ENCODE data around the gene ARRDC1. TPM values are rescaled to one million over a fixed set of nuclear protein-coding genes. Genes with fewer than 3 reads are reported as not detected.

Gene ARRDC1
- total and polyA plus RNA-seq, 9 of the 15 experiments (the other 6 are each of a cell fraction or from before 2014, with no cell fraction given) = 0.21 to 45.3 (median 18.6) TPM

- TF ChIP-seq ELK1 (CRISPR knock-in tag; IDR thresholded peaks at IDR 0.05) = no peak
- no peak for TF ChIP-seq FOXP1 (CRISPR knock-in tag; IDR thresholded peaks at IDR 0.05)
- TF ChIP-seq CBX1 (IDR thresholded peaks at IDR 0.05; ENCODE audit: low read depth) = no peak; the same call in 1 of the 2 replicates
- no peak for TF ChIP-seq MGA (IDR thresholded peaks at IDR 0.05)
- peak; percentile 81 for TF ChIP-seq SIN3B (IDR thresholded peaks at IDR 0.05; ENCODE audit: low read depth)
- TF ChIP-seq BDP1 (IDR thresholded peaks at IDR 0.05; ENCODE audit: insufficient read depth, insufficient read length) = no peak
- TF ChIP-seq MAX (CRISPR knock-in tag; IDR thresholded peaks at IDR 0.05) = no peak; the same call in 1 of the 2 replicates
- no peak for TF ChIP-seq SAFB2 (IDR thresholded peaks at IDR 0.05; ENCODE audit: borderline replicate concordance, low read depth, low read length, severe bottlenecking)
- TF ChIP-seq NONO (IDR thresholded peaks at IDR 0.05; ENCODE audit: low read depth in 2 of 2, low read length in 1 of 2) = no peak
- peak; percentile 88; the same call in 1 of the 2 replicates for TF ChIP-seq HLTF (IDR thresholded peaks at IDR 0.05)
- peak; percentile 31; the same call in 1 of the 2 replicates for TF ChIP-seq CREB3 (tag; conservative IDR thresholded peaks at IDR 0.05; ENCODE audit: low read depth)
- no peak for TF ChIP-seq TAL1 (IDR thresholded peaks at IDR 0.05)
- no peak for TF ChIP-seq ZNF75A (CRISPR knock-in tag; IDR thresholded peaks at IDR 0.05)
Measured at GRCh38 chr9:137618105-137619067, 12.9 kb downstream of the ARRDC1 start, which contains the start of gene EHMT1 (continued).

Measured in K562 (cell line).